Transverse colon (tissue), 4 donors: ENCODE data around the gene MYH16.

ENCODE experiments used
- POLR2A ChIP-seq: fragments of 450-650 bp; IDR thresholded peaks from one replicate; pipeline ENCODE4 v1.6.1; 2016; ENCODE audit warnings: antibody characterized with exemption, mild to moderate bottlenecking, moderate library complexity
- POLR2AphosphoS5 ChIP-seq, 3 donors: sonication (generic); formaldehyde crosslinking; IDR thresholded peaks; one replicate each; pipeline ENCODE4 v1.6.1; 2016; ENCODE audit warnings: antibody characterized with exemption in 3 of 3
- TF ChIP-seq, protein P1 (sequence below), 5 experiments: fragments of 200-600 bp in 3 of 5; fragments of 450-650 bp in 2 of 5; sonication (generic) in 3 of 5; IDR thresholded peaks; 1 replicate in 2 of 5; 2 replicates in 3 of 5; pipeline ENCODE4 v1.5.1; 2016 to 2017; ENCODE audit warnings: antibody characterized with exemption in 5 of 5, inconsistent platforms in 3 of 5, mild to moderate bottlenecking in 2 of 5, moderate library complexity in 1 of 5

DNA sequence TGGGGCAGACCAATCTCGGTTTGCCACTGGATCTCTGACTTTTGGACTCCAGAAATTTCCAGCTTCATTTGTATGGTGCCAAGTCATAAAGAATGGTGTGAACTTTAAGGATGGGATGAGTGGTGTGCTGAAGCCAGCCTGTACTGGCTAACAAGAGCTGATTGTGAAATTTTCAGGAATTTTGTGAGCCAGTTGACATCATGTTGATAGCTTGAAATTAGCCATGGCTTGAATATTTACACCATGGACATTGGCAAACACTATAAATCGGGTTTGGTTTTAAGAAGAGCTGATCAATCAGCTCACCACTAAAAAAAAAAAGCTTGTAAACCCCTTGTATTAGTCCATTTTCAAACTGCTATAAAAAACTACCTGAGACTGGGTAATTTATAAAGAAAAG is 14.1 kb upstream of the MYH16 start:
- TF ChIP-seq, protein P1, sequence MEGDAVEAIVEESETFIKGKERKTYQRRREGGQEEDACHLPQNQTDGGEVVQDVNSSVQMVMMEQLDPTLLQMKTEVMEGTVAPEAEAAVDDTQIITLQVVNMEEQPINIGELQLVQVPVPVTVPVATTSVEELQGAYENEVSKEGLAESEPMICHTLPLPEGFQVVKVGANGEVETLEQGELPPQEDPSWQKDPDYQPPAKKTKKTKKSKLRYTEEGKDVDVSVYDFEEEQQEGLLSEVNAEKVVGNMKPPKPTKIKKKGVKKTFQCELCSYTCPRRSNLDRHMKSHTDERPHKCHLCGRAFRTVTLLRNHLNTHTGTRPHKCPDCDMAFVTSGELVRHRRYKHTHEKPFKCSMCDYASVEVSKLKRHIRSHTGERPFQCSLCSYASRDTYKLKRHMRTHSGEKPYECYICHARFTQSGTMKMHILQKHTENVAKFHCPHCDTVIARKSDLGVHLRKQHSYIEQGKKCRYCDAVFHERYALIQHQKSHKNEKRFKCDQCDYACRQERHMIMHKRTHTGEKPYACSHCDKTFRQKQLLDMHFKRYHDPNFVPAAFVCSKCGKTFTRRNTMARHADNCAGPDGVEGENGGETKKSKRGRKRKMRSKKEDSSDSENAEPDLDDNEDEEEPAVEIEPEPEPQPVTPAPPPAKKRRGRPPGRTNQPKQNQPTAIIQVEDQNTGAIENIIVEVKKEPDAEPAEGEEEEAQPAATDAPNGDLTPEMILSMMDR (IDR thresholded peaks at IDR 0.05), result no peak
- TF ChIP-seq POLR2A, result no peak
- TF ChIP-seq POLR2AphosphoS5 (IDR thresholded peaks at IDR 0.05), result no peak
